ENCODE measurements around the gene TMEM170A.

DNA sequence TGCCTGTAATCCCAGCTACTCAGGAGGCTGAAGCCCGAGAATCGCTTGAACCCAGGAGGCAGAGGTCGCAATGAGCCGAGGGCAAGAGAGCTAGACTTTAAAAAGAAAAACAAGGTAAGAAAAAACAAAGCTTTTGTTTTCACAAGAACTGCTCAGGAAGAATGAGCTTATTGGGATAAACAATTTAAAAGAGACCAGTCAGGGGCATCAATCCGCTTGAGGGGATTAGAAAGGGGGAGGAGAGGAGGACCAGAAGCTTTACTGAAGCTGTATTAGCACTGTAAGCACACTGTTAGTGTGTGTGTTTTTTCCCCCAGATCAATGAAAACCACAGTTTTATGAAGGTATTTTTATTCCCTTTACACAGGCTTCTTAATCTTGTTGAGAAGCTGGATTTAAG, 8.8 kb downstream of the TMEM170A start:
- TF ChIP-seq, protein P1, sequence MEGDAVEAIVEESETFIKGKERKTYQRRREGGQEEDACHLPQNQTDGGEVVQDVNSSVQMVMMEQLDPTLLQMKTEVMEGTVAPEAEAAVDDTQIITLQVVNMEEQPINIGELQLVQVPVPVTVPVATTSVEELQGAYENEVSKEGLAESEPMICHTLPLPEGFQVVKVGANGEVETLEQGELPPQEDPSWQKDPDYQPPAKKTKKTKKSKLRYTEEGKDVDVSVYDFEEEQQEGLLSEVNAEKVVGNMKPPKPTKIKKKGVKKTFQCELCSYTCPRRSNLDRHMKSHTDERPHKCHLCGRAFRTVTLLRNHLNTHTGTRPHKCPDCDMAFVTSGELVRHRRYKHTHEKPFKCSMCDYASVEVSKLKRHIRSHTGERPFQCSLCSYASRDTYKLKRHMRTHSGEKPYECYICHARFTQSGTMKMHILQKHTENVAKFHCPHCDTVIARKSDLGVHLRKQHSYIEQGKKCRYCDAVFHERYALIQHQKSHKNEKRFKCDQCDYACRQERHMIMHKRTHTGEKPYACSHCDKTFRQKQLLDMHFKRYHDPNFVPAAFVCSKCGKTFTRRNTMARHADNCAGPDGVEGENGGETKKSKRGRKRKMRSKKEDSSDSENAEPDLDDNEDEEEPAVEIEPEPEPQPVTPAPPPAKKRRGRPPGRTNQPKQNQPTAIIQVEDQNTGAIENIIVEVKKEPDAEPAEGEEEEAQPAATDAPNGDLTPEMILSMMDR (conservative IDR thresholded peaks at IDR 0.05; ENCODE audit: low read depth in 2 of 2) = no peak
- TF ChIP-seq POLR2AphosphoS5 (IDR thresholded peaks at IDR 0.05; ENCODE audit: low read depth) = no peak
- no peak for TF ChIP-seq EZH2 (IDR thresholded peaks at IDR 0.05; ENCODE audit: low read depth, unreplicated experiment)
- TF ChIP-seq, protein P2, sequence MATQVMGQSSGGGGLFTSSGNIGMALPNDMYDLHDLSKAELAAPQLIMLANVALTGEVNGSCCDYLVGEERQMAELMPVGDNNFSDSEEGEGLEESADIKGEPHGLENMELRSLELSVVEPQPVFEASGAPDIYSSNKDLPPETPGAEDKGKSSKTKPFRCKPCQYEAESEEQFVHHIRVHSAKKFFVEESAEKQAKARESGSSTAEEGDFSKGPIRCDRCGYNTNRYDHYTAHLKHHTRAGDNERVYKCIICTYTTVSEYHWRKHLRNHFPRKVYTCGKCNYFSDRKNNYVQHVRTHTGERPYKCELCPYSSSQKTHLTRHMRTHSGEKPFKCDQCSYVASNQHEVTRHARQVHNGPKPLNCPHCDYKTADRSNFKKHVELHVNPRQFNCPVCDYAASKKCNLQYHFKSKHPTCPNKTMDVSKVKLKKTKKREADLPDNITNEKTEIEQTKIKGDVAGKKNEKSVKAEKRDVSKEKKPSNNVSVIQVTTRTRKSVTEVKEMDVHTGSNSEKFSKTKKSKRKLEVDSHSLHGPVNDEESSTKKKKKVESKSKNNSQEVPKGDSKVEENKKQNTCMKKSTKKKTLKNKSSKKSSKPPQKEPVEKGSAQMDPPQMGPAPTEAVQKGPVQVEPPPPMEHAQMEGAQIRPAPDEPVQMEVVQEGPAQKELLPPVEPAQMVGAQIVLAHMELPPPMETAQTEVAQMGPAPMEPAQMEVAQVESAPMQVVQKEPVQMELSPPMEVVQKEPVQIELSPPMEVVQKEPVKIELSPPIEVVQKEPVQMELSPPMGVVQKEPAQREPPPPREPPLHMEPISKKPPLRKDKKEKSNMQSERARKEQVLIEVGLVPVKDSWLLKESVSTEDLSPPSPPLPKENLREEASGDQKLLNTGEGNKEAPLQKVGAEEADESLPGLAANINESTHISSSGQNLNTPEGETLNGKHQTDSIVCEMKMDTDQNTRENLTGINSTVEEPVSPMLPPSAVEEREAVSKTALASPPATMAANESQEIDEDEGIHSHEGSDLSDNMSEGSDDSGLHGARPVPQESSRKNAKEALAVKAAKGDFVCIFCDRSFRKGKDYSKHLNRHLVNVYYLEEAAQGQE (IDR thresholded peaks at IDR 0.05; ENCODE audit: unreplicated experiment) = no peak
- TF ChIP-seq EZH2phosphoT487 (IDR thresholded peaks at IDR 0.05; ENCODE audit: unreplicated experiment) = no peak
- no peak for TF ChIP-seq CREB1 (CRISPR knock-in tag; IDR thresholded peaks at IDR 0.05; ENCODE audit: low read depth)
- TF ChIP-seq NANOG (IDR thresholded peaks at IDR 0.05; ENCODE audit: borderline replicate concordance) = no peak
- TF ChIP-seq ZNF114 (CRISPR knock-in tag; IDR thresholded peaks at IDR 0.05) = no peak
- no peak for TF ChIP-seq JUNB (IDR thresholded peaks at IDR 0.05; ENCODE audit: unreplicated experiment)
- TF ChIP-seq STAT1 (IDR thresholded peaks at IDR 0.05; ENCODE audit: unreplicated experiment) = no peak
- TF ChIP-seq, protein P3, sequence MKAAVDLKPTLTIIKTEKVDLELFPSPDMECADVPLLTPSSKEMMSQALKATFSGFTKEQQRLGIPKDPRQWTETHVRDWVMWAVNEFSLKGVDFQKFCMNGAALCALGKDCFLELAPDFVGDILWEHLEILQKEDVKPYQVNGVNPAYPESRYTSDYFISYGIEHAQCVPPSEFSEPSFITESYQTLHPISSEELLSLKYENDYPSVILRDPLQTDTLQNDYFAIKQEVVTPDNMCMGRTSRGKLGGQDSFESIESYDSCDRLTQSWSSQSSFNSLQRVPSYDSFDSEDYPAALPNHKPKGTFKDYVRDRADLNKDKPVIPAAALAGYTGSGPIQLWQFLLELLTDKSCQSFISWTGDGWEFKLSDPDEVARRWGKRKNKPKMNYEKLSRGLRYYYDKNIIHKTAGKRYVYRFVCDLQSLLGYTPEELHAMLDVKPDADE (IDR thresholded peaks at IDR 0.05) = no peak
- TF ChIP-seq, protein P4, sequence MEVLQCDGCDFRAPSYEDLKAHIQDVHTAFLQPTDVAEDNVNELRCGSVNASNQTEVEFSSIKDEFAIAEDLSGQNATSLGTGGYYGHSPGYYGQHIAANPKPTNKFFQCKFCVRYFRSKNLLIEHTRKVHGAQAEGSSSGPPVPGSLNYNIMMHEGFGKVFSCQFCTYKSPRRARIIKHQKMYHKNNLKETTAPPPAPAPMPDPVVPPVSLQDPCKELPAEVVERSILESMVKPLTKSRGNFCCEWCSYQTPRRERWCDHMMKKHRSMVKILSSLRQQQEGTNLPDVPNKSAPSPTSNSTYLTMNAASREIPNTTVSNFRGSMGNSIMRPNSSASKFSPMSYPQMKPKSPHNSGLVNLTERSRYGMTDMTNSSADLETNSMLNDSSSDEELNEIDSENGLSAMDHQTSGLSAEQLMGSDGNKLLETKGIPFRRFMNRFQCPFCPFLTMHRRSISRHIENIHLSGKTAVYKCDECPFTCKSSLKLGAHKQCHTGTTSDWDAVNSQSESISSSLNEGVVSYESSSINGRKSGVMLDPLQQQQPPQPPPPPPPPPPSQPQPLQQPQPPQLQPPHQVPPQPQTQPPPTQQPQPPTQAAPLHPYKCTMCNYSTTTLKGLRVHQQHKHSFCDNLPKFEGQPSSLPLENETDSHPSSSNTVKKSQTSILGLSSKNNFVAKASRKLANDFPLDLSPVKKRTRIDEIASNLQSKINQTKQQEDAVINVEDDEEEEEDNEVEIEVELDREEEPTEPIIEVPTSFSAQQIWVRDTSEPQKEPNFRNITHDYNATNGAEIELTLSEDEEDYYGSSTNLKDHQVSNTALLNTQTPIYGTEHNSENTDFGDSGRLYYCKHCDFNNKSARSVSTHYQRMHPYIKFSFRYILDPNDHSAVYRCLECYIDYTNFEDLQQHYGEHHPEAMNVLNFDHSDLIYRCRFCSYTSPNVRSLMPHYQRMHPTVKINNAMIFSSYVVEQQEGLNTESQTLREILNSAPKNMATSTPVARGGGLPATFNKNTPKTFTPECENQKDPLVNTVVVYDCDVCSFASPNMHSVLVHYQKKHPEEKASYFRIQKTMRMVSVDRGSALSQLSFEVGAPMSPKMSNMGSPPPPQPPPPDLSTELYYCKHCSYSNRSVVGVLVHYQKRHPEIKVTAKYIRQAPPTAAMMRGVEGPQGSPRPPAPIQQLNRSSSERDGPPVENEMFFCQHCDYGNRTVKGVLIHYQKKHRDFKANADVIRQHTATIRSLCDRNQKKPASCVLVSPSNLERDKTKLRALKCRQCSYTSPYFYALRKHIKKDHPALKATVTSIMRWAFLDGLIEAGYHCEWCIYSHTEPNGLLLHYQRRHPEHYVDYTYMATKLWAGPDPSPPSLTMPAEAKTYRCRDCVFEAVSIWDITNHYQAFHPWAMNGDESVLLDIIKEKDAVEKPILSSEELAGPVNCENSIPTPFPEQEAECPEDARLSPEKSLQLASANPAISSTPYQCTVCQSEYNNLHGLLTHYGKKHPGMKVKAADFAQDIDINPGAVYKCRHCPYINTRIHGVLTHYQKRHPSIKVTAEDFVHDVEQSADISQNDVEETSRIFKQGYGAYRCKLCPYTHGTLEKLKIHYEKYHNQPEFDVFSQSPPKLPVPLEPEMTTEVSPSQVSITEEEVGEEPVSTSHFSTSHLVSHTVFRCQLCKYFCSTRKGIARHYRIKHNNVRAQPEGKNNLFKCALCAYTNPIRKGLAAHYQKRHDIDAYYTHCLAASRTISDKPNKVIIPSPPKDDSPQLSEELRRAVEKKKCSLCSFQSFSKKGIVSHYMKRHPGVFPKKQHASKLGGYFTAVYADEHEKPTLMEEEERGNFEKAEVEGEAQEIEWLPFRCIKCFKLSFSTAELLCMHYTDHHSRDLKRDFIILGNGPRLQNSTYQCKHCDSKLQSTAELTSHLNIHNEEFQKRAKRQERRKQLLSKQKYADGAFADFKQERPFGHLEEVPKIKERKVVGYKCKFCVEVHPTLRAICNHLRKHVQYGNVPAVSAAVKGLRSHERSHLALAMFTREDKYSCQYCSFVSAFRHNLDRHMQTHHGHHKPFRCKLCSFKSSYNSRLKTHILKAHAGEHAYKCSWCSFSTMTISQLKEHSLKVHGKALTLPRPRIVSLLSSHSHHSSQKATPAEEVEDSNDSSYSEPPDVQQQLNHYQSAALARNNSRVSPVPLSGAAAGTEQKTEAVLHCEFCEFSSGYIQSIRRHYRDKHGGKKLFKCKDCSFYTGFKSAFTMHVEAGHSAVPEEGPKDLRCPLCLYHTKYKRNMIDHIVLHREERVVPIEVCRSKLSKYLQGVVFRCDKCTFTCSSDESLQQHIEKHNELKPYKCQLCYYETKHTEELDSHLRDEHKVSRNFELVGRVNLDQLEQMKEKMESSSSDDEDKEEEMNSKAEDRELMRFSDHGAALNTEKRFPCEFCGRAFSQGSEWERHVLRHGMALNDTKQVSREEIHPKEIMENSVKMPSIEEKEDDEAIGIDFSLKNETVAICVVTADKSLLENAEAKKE (CRISPR knock-in tag; IDR thresholded peaks at IDR 0.05) = no peak
- no peak for TF ChIP-seq ZNF331 (CRISPR knock-in tag; IDR thresholded peaks at IDR 0.05; ENCODE audit: low read depth)

Data from GM23338 (cell line).